Heart left ventricle (tissue), 13 donors: Measurements from ENCODE around the gene HSD3B7.

ENCODE experiments used
- CTCF ChIP-seq, 12 donors: fragments of 200-600 bp; sonication (generic) in 4 of 12; IDR thresholded peaks; one replicate each; pipeline versions ENCODE4 v1.5.0 to v1.8.0; 2018 to 2022; ENCODE audit warnings: antibody characterized with exemption in 12 of 12, mild to moderate bottlenecking in 5 of 12
- POLR2A ChIP-seq, 2 donors: fragments of 450-650 bp; IDR thresholded peaks; one replicate each; pipeline ENCODE4 v1.6.1; 2017; ENCODE audit warnings: antibody characterized with exemption in 2 of 2, mild to moderate bottlenecking in 2 of 2, moderate library complexity in 2 of 2
- donor health status: ischemic (EF 13 %, LVEDD 7.1; RV severe dilation, severe dysfunction).
- donor health status: DM: no; HTN: yes; CAD: no.
- donor health status: DM: no; HTN: no; CAD: no.
- donor health status: ischemic (EF 25% LVEDD 6.9; RV normal size, moderate dysfunction).
- donor health status: ischemic (EF 25% LVEDD 5.7; RV mildly dilated, moderate dysfunction).
- donor health status: ischemic (EF 35%, LVEDD 5.7; RV mildly dilated, moderate dysfunction).
- donor health status: nonischemic (EF 11% LVEDD 7.7; RV severe dilation, severe dysfunction).
- donor health status: DM: yes; HTN: yes; CAD: no.
- donor health status: PGD.
- donor health status: ischemic (EF 29% LVEDD 5.4; RV normal size, mild dysfunction).
- donor health status: nonischemic (EF 23%, LVEDD 6.1; RV moderate dilation, normal function).

GRCh38 chr16:30983898-30984610, 953 bp upstream of the HSD3B7 start:
- TF ChIP-seq POLR2A (IDR thresholded peaks at IDR 0.05) (no peak), CTCF (IDR thresholded peaks at IDR 0.05) (no peak)
